SK-N-SH (cell line): ENCODE results near the gene NCKAP5. TPM values are rescaled to one million over a fixed set of nuclear protein-coding genes. Genes with fewer than 3 reads are reported as not detected.

Experiments
- CTCF ChIA-PET: fragments of 300-600, 350-600 bp; formaldehyde crosslinking; extraction: SDS; loops from one replicate; lab custom pipeline; 2021; lab: Yijun Ruan, JAX
- POLR2A ChIA-PET: fragments of 350-600 bp; sonication (Branson Sonifier 250); formaldehyde crosslinking; extraction: SDS; loops from one replicate; lab custom pipeline; 2020; ENCODE audit warnings: antibody characterized with exemption, inconsistent platforms; lab: Yijun Ruan, JAX
- DNase-seq: peaks from one replicate; pipeline ENCODE4 v3.0.0; 2012
- H2AFZ ChIP-seq: fragments of 200-600 bp; sonication (generic); 2 replicates; pipeline ENCODE4 v1.8.1; 2016; ENCODE audit warnings: antibody characterized with exemption, mild to moderate bottlenecking, low read depth
- H3F3A ChIP-seq: fragments of 200-600 bp; sonication (generic); replicated peaks from 2 replicates; pipeline ENCODE3; 2016; ENCODE audit warnings: antibody characterized with exemption, mild to moderate bottlenecking; ENCODE audit not compliant: insufficient read depth
- H3K27ac ChIP-seq, 2 experiments: fragments of 200-500 bp in 1 of 2; fragments of 200-600 bp in 1 of 2; sonication (Bioruptor generic) in 1 of 2; sonication (generic), shearing (Covaris generic) in 1 of 2; 2 replicates each; pipeline versions ENCODE4 v1.5.1 to v1.6.1; 2014 to 2016; ENCODE audit warnings: low read depth in 2 of 2, inconsistent platforms in 1 of 2, low read length in 1 of 2, mild to moderate bottlenecking in 1 of 2, mixed read lengths in 1 of 2
- H3K27me3 ChIP-seq: fragments of 200-600 bp; sonication (generic), shearing (Covaris generic); 2 replicates; pipeline ENCODE4 v1.6.1; 2016; ENCODE audit warnings: mixed run types; ENCODE audit not compliant: insufficient read depth
- H3K36me3 ChIP-seq, 2 experiments: fragments of 200-500 bp in 1 of 2; fragments of 200-600 bp in 1 of 2; sonication (Bioruptor generic) in 1 of 2; sonication (generic) in 1 of 2; replicated peaks in 1 of 2; 2 replicates each; pipeline versions ENCODE3 to v1.5.1; 2014 to 2016; ENCODE audit warnings: low read length in 1 of 2, mild to moderate bottlenecking in 1 of 2; ENCODE audit not compliant: insufficient read depth in 2 of 2, control insufficient read depth in 1 of 2
- H3K4me1 ChIP-seq, 2 experiments: fragments of 200-500 bp in 1 of 2; fragments of 200-600 bp in 1 of 2; sonication (Bioruptor generic) in 1 of 2; sonication (generic), shearing (Covaris generic) in 1 of 2; 2 replicates each; pipeline versions ENCODE4 v1.5.1 to v1.6.1; 2014 to 2016; ENCODE audit warnings: low read depth in 1 of 2, low read length in 1 of 2, mixed run types in 1 of 2; ENCODE audit not compliant: insufficient read depth in 2 of 2, control insufficient read depth in 1 of 2
- H3K4me2 ChIP-seq: fragments of 200-600 bp; sonication (generic), shearing (Covaris generic); 2 replicates; pipeline ENCODE4 v1.6.1; 2017; ENCODE audit warnings: mixed run types
- H3K4me3 ChIP-seq, 2 experiments: fragments of 200-500 bp in 1 of 2; fragments of 200-600 bp in 1 of 2; sonication (Bioruptor generic) in 1 of 2; sonication (generic), shearing (Covaris generic) in 1 of 2; 2 replicates each; pipeline versions ENCODE4 v1.5.1 to v1.8.1; 2014 to 2016; ENCODE audit warnings: low read depth in 2 of 2, inconsistent platforms in 1 of 2, low read length in 1 of 2, mild to moderate bottlenecking in 1 of 2, mixed read lengths in 1 of 2, moderate library complexity in 1 of 2
- H3K79me2 ChIP-seq: fragments of 200-600 bp; sonication (generic); 2 replicates; pipeline ENCODE4 v1.8.1; 2017; ENCODE audit warnings: mild to moderate bottlenecking; ENCODE audit not compliant: insufficient read depth
- H3K9ac ChIP-seq: fragments of 200-600 bp; sonication (generic); 2 replicates; pipeline ENCODE4 v1.6.1; 2017; ENCODE audit warnings: mixed run types
- H3K9me2 ChIP-seq: fragments of 200-600 bp; sonication (generic); 2 replicates; pipeline ENCODE4 v1.6.1; 2017; ENCODE audit warnings: mixed run types
- H3K9me3 ChIP-seq: fragments of 200-600 bp; sonication (generic); 2 replicates; pipeline ENCODE4 v1.6.1; 2017; ENCODE audit warnings: mixed run types, mild to moderate bottlenecking, moderate library complexity
- H4K20me1 ChIP-seq: fragments of 200-600 bp; sonication (generic); 2 replicates; pipeline ENCODE4 v1.6.1; 2017; ENCODE audit warnings: mild to moderate bottlenecking, mixed run types; ENCODE audit not compliant: insufficient read depth
- CHD2 ChIP-seq: fragments of 150-350 bp; IDR thresholded peaks from 2 replicates; pipeline ENCODE4 v1.6.1; 2018; ENCODE audit warnings: low read length; ENCODE audit not compliant: partially characterized antibody
- CTCF ChIP-seq: fragments of 200-600 bp; sonication (generic); IDR thresholded peaks from 2 replicates; pipeline ENCODE4 v1.6.1; 2017; ENCODE audit warnings: antibody characterized with exemption, mild to moderate bottlenecking, moderate library complexity
- ELF1 ChIP-seq: IDR thresholded peaks from 2 replicates; pipeline ENCODE4 v1.4.0; 2012
- GABPA ChIP-seq: IDR thresholded peaks from 2 replicates; pipeline ENCODE4 v1.4.0; 2012; ENCODE audit warnings: low read depth, mild to moderate bottlenecking
- GATA2 ChIP-seq: sonication (generic); formaldehyde crosslinking; IDR thresholded peaks from 2 replicates; pipeline ENCODE4 v1.5.0; 2020; ENCODE audit warnings: mild to moderate bottlenecking, missing genetic modification reagents
- MEF2A ChIP-seq: IDR thresholded peaks from 2 replicates; pipeline ENCODE4 v1.4.0; 2012; ENCODE audit warnings: low read depth, borderline replicate concordance
- NFIC ChIP-seq: IDR thresholded peaks from 2 replicates; pipeline ENCODE4 v1.4.0; 2012; ENCODE audit warnings: borderline replicate concordance
- NRF1 ChIP-seq: IDR thresholded peaks from 2 replicates; pipeline ENCODE4 v1.6.1; 2012; ENCODE audit warnings: low read depth, mild to moderate bottlenecking, low read length
- PBX3 ChIP-seq: IDR thresholded peaks from 2 replicates; pipeline ENCODE4; 2012
- RAD21 ChIP-seq: IDR thresholded peaks from 2 replicates; pipeline ENCODE4 v1.6.1; 2012; ENCODE audit warnings: mild to moderate bottlenecking, low read length
- RCOR1 ChIP-seq: fragments of 150-350 bp; IDR thresholded peaks from 2 replicates; pipeline ENCODE4 v1.6.1; 2017; ENCODE audit warnings: antibody characterized with exemption, low read length
- RFX5 ChIP-seq: IDR thresholded peaks from 2 replicates; pipeline ENCODE4 v1.6.1; 2012; ENCODE audit warnings: mild to moderate bottlenecking, improper control_type of control experiment, low read length
- RXRA ChIP-seq: IDR thresholded peaks from 2 replicates; pipeline ENCODE4 v1.4.0; 2012; ENCODE audit warnings: low read depth, mild to moderate bottlenecking, borderline replicate concordance
- SIN3A ChIP-seq: IDR thresholded peaks from 2 replicates; pipeline ENCODE4 v1.6.1; 2012; ENCODE audit warnings: low read depth, mild to moderate bottlenecking, low read length, moderate library complexity, borderline replicate concordance
- SMC3 ChIP-seq: IDR thresholded peaks from 2 replicates; pipeline ENCODE4 v1.6.1; 2012; ENCODE audit warnings: low read depth, low read length, improper control_type of control experiment
- TAF1 ChIP-seq: IDR thresholded peaks from 2 replicates; pipeline ENCODE4 v1.6.1; 2012; ENCODE audit warnings: low read depth, mild to moderate bottlenecking, low read length, moderate library complexity, borderline replicate concordance
- YY1 ChIP-seq: IDR thresholded peaks from 2 replicates; pipeline ENCODE4 v1.4.0; 2012; ENCODE audit warnings: low read depth, mild to moderate bottlenecking
- WGBS: methylation state at CpG from one replicate; pipeline ENCODE4 v1.1.6; 2017; ENCODE audit warnings: low lambda C conversion rate; 5-methylcytosine and 5-hydroxymethylcytosine counted together
- polyA plus RNA-seq, 3 experiments: library from polyadenylated mRNA; depleted of rRNA; stranded (reverse); fragments of >200 nt; gene quantifications; 2 replicates each; pipeline ENCODE4 v1.2.3, GENCODE V29; 2012
- TF ChIP-seq, protein P1 (sequence below): IDR thresholded peaks from 2 replicates; pipeline ENCODE4 v1.4.0; 2012; ENCODE audit warnings: low read depth, borderline replicate concordance

NCKAP5 gene
- polyA plus RNA-seq, 1 of the 3 experiments (the other 2 are of a cell fraction), result 0.02 TPM

DNA sequence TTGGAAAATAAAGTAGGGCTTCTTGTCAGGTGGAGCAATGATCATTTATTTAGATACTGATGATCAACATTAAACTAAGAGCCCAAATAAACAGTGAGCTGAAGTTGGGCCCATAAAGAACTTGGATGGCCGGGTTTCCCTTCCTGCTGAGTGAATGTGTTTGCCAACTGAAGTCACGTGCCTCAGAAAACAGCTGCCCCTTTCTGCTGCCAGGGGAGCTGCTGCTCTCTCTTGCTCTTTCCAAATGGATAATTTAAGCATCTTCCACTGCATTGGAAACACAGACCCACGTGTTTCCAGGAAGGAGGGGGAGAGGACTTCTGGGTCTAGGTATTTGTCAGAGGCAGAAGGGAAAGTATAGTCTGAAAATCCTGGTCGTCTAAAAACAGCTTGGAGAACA lies 22.9 kb upstream of the NCKAP5 start:
- peaks cover 0 to 6% of the 10 kb centered on the region in 2 experiments; a peak in 2 of 4 replicates for H3K4me1 ChIP-seq
- TF ChIP-seq, protein P1, sequence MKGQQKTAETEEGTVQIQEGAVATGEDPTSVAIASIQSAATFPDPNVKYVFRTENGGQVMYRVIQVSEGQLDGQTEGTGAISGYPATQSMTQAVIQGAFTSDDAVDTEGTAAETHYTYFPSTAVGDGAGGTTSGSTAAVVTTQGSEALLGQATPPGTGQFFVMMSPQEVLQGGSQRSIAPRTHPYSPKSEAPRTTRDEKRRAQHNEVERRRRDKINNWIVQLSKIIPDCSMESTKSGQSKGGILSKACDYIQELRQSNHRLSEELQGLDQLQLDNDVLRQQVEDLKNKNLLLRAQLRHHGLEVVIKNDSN, result peak; percentile 37; the same call in 1 of the 2 replicates
- no peak for TF ChIP-seq SMC3
- TF ChIP-seq CTCF, result no peak
- TF ChIP-seq PBX3, result no peak
- ChIA-PET POLR2A (no interaction called here), CTCF (interaction anchor here (1.2 kb wide), 1 partner anchor 189 kb away, joined by 3 read pairs; no protein-coding TSS in a partner anchor)
- peak; percentile 6 for DNase-seq
- H3K79me2 ChIP-seq, result no peaks in the 10 kb centered on the region
- H3F3A ChIP-seq, result no peaks in the 10 kb centered on the region
- no peaks in the 10 kb centered on the region for H4K20me1 ChIP-seq
- H2AFZ ChIP-seq, result no peak overlapping the region
- no peaks in the 10 kb centered on the region for H3K9me2 ChIP-seq
- H3K4me3 ChIP-seq, result no peak overlapping the region
- no peak overlapping the region for H3K9ac ChIP-seq
- WGBS, result 21% methylated on average over 4 of the region's 4 CpGs
- no peaks in the 10 kb centered on the region for H3K36me3 ChIP-seq
- H3K27me3 ChIP-seq, result no peaks in the 10 kb centered on the region
- H3K4me2 ChIP-seq, result no peak overlapping the region
- H3K27ac ChIP-seq, result no peak overlapping the region
- no peaks in the 10 kb centered on the region for H3K9me3 ChIP-seq

GRCh38 chr2:133589456-133589855 lies 21.2 kb upstream of the NCKAP5 start:
- no peak for DNase-seq
- TF ChIP-seq CTCF, result no peak
- TF ChIP-seq NRF1, result no peak
- no peak for TF ChIP-seq CHD2
- TF ChIP-seq SIN3A, result no peak
- no peak for TF ChIP-seq RCOR1
- no peak for TF ChIP-seq ELF1
- TF ChIP-seq RXRA, result no peak
- no peak for TF ChIP-seq YY1
- TF ChIP-seq MEF2A, result no peak
- no peak for TF ChIP-seq TAF1
- TF ChIP-seq SMC3, result no peak
- no peak for TF ChIP-seq NFIC
- no peak for TF ChIP-seq RFX5
- TF ChIP-seq GATA2 (CRISPR knock-in tag), result no peak
- no peak for TF ChIP-seq RAD21
- no peak for TF ChIP-seq GABPA
- Histone ChIP-seq H3K27me3 (no peaks in the 10 kb centered on the region), H3K36me3 (no peaks in the 10 kb centered on the region), H2AFZ (no peak overlapping the region), H3K4me3 (no peak overlapping the region), H3K9me2 (no peaks in the 10 kb centered on the region), H3K27ac (no peak overlapping the region), H3K79me2 (no peaks in the 10 kb centered on the region), H3K4me2 (no peak overlapping the region), H4K20me1 (no peaks in the 10 kb centered on the region), H3K4me1 (peaks cover 0 to 6% of the 10 kb centered on the region in 2 experiments; a peak in 2 of 4 replicates), H3F3A (no peaks in the 10 kb centered on the region), H3K9me3 (no peaks in the 10 kb centered on the region), H3K9ac (no peak overlapping the region)
- WGBS, result 47% methylated on average over 4 of the region's 4 CpGs
- ChIA-PET POLR2A (no interaction called here), CTCF (no interaction called here)
